Forelimb muscle (tissue), 1 donor: ENCODE measurements around the gene WDFY4. TPM values are rescaled to one million over a fixed set of nuclear protein-coding genes. Genes with fewer than 3 reads are reported as not detected.

Experiments
- DNase-seq: peaks from one replicate; pipeline ENCODE4 v3.0.0-alpha.2; 2013; ENCODE audit warnings: low read depth
- polyA plus RNA-seq: library from polyadenylated mRNA; unstranded; fragments of 120-200 nt; gene quantifications from one replicate; pipeline ENCODE4 v1.2.1, GENCODE V29; 2013; ENCODE audit not compliant: insufficient read length

Gene WDFY4
- polyA plus RNA-seq, 1 donor: 3.7 TPM

- no peak for DNase-seq
These were observed 293.6 kb downstream of the WDFY4 start for GRCh38 chr10:48978318-48978717.

DNA sequence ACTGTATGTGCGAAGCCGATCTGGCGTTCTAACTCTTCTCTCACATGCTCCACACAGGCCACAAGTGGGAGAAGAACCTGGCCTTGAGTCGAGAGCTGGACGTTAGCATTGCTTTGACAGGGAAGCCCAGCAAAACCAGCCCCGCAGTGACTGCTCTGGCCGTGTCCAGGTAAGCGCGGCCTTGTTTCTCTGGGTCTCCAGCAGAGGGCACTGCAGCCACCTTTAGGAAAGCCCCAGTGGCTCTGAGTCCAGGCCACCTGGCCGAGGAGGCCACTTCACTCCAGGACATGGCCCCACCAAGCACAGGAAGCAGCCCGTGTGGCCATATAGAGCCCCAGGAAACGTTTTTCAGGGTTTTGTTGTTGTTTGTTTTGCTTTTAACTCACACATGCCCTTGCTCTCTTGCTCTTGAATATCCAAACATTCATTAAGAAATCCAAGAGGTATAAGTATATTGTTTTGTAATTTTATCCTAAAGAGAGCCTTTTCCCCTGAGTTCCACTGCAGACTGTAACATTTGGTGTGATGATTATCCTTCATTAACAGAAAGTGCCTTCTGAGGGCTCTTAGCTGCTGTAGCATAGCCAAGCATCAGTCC, 296.7 kb downstream of the WDFY4 start:
- no peak for DNase-seq

GRCh38 chr10:48982584-48982983, 297.9 kb downstream of the WDFY4 start:
- no peak for DNase-seq

DNA sequence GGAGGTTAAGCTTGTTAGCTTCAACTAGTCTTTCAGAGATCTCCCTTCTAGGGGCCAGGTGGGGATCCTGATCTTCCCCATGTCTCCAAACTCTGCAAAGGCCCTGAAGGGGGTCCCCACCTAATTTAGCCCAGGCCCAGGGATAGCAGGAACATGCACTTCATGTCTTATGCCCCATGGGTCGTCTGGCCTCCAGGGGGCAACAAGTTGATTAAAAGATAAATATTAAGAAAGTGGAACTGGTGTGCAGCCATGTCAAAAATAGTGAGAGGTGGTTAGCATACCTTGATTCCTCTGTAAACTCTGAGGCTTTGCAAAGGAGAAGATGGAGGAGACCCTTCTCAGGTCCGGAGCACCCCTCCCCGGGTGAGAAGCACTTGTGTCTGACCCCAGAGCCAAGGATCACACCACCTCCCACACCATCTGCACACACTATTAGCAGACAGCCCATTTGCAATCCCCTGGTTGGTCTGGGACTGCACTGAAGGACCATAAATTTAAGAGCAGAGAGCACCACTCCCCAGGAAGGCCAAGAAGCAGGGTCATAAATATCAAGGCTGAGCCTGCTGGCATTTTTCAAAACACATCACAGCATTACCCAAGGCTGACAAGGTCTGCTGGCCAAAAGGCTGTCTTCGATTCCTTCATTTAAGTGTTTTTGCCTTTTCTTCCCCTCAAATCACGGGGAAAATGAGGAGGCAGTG, 299.1 kb downstream of the WDFY4 start:
- no peak for DNase-seq

DNA sequence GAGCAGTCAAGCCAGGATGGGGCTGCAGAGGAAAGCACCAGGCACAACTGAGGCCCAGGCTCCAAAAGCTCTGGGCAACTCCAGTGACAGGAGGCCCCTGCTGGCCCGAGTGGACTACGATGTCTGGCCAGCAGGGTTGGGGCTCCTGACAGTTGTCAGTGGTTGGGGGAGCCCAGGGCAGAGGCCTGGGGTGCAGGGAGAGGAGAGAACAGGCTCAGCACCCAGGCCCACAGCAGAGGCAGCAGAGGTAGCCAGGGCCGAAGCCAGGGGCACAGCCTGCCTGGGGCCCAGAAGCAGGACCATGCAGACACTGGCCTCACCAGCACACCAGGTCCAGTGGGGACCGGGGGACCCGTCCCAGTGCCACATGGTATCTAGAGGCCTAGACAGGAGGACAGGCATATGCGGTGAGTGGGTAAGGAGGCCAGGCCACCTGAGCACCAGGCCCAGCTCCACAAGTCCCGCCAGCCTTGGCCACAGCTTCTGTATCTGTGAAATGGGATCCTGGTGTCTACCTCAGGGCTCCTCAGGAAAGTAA, 301.0 kb downstream of the WDFY4 start:
- no peak for DNase-seq

- DNase-seq: no peak
These were observed 305.6 kb downstream of the WDFY4 start for GRCh38 chr10:48990226-48990625.

DNA sequence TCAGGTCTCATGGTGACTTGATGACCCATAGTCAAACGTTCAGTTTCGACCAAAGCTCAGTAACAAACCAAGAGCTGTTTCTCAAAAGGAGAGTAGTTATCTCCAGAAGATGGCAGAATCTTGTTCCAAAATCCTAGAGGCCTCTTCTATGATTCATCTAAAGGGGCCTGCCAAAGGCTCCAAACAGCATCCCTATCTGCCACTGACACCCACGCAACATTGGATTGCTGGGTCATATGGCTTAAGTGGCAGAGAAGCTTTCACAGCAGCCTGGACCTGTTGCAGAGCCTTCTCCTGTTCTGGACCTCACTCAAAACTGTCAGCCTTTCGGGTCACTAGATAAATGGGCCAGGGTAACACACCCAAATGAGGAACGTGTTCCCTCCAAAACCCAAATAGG, 309.0 kb downstream of the WDFY4 start:
- no peak for DNase-seq

- DNase-seq: no peak
These were observed 311.7 kb downstream of the WDFY4 start for GRCh38 chr10:48996329-48996728.

DNA sequence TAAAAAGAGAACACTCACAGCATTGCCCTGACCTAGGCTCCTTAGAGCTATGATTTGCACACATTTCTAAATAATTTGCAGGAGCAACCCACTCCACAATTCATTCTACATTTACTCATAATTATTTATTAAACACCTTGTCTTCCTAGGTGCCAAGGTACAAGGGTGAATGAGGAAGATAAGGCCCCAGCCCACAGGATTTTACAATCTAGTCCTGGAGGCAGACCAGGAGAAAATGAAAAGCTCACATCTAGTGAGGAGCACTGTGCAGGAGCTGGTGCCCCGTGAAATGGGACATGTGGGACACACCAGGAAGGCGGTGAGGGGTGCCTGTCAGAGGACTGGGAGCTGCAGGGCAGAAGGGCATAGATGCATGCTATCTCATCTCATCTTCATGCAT, 314.7 kb downstream of the WDFY4 start:
- no peak for DNase-seq

- DNase-seq: no peak
These were observed 316.0 kb downstream of the WDFY4 start for GRCh38 chr10:49000437-49001398.

DNA sequence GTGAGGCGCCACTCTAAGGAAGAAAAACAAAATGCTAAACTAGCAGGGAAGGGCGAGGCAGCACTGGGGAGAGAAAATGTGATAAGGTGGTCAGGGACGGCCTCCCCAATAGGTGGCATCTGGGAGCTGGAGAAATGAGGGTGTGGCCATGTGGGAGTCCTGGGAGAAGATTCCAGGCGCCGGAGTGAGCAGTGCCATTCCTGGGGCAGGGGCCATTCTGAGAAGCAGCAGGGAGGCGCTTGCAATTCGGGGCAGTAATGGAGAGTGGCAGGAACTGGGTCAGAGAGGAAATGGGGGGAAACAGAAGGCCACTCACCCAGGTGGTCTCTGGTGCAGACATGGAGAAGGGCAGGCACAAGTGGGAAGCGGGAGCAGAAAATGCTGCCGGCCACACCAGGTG, 316.7 kb downstream of the WDFY4 start:
- no peak for DNase-seq

GRCh38 chr10:49001870-49002672, 317.4 kb downstream of the WDFY4 start:
- DNase-seq: no peak

GRCh38 chr10:49005270-49005669, 320.6 kb downstream of the WDFY4 start:
- DNase-seq: no peak

DNA sequence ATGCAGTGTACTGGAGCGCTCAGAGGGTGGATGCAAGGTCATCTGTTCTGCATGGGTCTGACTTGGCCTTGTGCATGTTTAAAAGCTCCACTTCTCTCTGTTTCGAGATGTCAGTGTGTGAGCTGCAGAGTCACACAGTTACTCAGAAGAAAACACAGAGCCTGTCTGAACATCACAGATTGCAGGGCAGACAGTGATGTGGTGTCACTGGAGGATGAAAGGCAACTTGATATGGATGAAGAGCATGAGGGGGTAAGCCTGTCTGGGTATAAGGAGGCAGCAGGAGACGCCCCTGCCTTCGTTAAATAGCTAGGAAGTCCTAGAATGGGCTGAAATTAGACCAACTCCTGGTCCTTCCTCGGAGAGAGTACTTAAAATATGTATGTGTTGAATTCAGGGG, 322.5 kb downstream of the WDFY4 start:
- DNase-seq: no peak

DNA sequence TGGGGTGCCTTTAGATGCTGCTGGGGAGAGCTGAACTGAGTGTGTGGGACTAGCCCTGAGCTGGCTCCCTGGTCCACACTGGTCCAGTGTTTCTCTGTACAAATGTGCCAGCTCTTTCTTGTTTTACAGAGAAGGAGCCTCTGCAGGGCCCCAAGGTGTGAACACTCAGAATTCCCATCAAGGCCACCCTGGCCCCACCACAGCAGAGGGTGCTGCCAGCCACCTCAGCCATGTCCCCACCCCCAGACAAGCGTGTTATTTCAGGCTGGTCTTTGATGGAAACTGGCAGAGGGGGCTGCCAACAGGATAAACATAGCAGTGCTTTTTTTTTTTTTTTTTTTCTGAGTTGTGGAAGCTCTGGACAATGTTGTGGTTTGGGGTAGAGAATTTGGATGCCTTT, 323.4 kb downstream of the WDFY4 start:
- DNase-seq: no peak

- no peak for DNase-seq
These were observed 324.0 kb downstream of the WDFY4 start for GRCh38 chr10:49008505-49009198.

DNA sequence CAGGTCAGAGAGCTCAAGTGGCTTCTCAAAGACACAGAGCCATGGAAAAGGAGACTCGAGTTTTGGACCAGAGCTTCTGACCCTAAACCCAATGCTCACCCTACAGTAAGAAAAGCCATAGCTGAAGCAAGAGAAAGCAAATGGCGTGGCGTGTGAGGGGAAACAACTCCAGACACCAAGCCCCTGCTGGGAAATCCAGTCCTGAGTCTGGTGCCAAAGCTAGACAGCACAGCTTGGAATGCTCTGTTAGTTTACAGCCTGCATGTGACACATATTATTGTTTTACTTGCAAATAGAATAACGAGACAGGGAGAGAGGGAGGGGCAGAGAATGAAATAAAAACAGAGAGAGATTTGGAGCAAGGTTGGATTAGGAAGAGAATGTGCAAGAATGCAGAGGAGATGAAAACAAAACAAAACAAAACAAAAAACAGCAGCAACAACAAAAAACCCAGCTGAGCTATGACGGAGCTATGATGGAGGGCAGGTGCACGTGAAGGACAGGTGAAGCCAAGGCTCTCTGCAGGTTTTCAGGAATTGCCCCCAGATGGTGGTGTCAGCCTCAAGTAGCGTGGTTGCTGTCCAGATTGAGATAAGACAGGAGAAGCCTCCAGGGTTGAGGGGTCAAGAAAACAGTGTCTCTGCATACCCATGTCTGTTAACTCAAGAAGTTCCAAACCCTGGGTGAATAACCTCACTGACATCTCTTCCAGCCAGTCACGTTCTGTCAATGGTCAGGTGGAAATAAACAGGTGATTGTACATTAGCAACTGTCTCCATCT, 324.7 kb downstream of the WDFY4 start:
- no peak for DNase-seq

DNA sequence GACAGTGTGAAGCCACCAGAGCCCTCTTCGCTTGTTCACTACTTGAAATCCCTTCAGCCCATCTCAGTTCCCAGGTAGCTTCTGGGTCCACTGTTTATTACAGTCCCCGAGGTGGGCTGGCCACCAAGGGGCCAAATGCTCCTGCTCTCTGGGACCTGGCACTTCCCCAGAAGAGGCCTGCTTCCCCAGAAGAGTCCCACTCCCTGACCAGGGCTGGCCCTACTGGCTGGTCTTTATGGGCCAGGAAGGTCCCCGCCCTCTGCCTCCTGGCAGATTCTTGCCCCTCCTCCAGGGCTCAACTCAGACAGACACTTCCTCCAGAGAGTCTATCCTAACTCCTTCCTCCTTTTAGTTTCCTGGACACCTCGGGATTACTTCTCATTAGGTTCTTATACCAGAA, 325.6 kb downstream of the WDFY4 start:
- no peak for DNase-seq

GRCh38 chr10:49010865-49011264, 326.2 kb downstream of the WDFY4 start:
- DNase-seq: no peak

DNA sequence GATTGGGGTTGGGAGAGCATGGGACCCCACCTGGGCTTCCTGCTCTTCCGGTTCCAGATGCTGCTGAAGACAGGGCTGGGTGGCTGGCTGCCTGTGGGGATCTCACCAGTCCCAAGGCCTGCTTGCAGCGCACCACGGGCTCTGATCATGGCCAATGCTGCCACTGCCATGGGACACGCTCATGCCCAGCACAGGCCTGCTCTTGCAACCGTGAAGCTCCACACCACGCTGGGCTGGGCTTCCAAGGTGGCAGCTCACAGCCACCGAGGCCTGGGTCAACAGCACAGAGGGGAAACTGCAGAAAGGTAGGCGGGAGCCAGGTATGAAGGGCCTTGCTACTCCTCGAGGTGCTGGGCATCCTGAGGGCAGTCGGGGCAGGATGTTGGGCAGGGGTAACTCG, 327.1 kb downstream of the WDFY4 start:
- no peak for DNase-seq
